ENCODE results near the gene FSTL3.

GRCh38 chr19:726993-727956 is 51.1 kb downstream of the FSTL3 start:
- TF ChIP-seq POLR2A (IDR thresholded peaks at IDR 0.05) (no peak), CTCF (IDR thresholded peaks at IDR 0.05) (no peak), EP300 (IDR thresholded peaks at IDR 0.05) (no peak)

Measured in tibial nerve (tissue), 4 donors.